GM12872 (cell line): Measurements from ENCODE around the gene CHRNA5.

ENCODE experiments used
- CTCF ChIP-seq: IDR thresholded peaks from 3 replicates; pipeline ENCODE4 v1.5.1; 2011; ENCODE audit warnings: low read depth, mild to moderate bottlenecking, low read length, moderate library complexity; ENCODE audit not compliant: insufficient read depth

CHRNA5 gene

GRCh38 chr15:78605201-78605600 is 39.9 kb downstream of the CHRNA5 start:
- no peak for TF ChIP-seq CTCF

GRCh38 chr15:78605680-78606079 is 40.4 kb downstream of the CHRNA5 start:
- TF ChIP-seq CTCF: no peak

- no peak for TF ChIP-seq CTCF
These were observed 48.7 kb downstream of the CHRNA5 start for GRCh38 chr15:78614021-78614420.

- TF ChIP-seq CTCF: no peak
These were observed 49.9 kb downstream of the CHRNA5 start for GRCh38 chr15:78615151-78615589.

- TF ChIP-seq CTCF: no peak
These were observed 51.2 kb downstream of the CHRNA5 start for GRCh38 chr15:78616506-78616905.

- TF ChIP-seq CTCF: no peak
These were observed 51.8 kb downstream of the CHRNA5 start for GRCh38 chr15:78617076-78617475.

- TF ChIP-seq CTCF: no peak
These were observed 52.2 kb downstream of the CHRNA5 start for GRCh38 chr15:78617516-78617915.

GRCh38 chr15:78618064-78618463 is 52.7 kb downstream of the CHRNA5 start:
- no peak for TF ChIP-seq CTCF
